OCI-LY3 (cell line): ENCODE data around the gene CELF4.

Source experiments
- H2AFZ ChIP-seq: fragments of 200-600, 300-600 bp; shearing (Covaris generic); 2 replicates; pipeline ENCODE4 v1.6.0; 2014; ENCODE audit warnings: antibody characterized with exemption, low read depth, low read length
- H3K27ac ChIP-seq: fragments of 200-600, 300-600 bp; sonication (generic); 2 replicates; pipeline ENCODE4 v1.5.1; 2014; ENCODE audit warnings: mild to moderate bottlenecking, low read length, moderate library complexity, mixed read lengths
- H3K27me3 ChIP-seq: fragments of 200-600, 300-600 bp; sonication (generic); 2 replicates; pipeline ENCODE4 v1.6.1; 2014; ENCODE audit warnings: low read depth, low read length, mixed read lengths
- H3K36me3 ChIP-seq: fragments of 200-600, 300-600 bp; sonication (generic); replicated peaks from 2 replicates; pipeline ENCODE3; 2014; ENCODE audit warnings: low read depth, low read length, mixed read lengths
- H3K4me1 ChIP-seq: fragments of 300-600, 200-600 bp; sonication (generic); 2 replicates; pipeline ENCODE4 v1.6.1; 2014; ENCODE audit warnings: low read length, mixed read lengths
- H3K4me2 ChIP-seq: fragments of 200-600, 300-600 bp; sonication (generic); 2 replicates; pipeline ENCODE4 v1.6.1; 2014; ENCODE audit warnings: low read length, mixed read lengths
- H3K4me3 ChIP-seq: fragments of 300-600, 200-600 bp; sonication (generic); 2 replicates; pipeline ENCODE4 v1.5.1; 2014; ENCODE audit warnings: antibody characterized with exemption, mild to moderate bottlenecking, low read length, moderate library complexity
- H3K79me2 ChIP-seq: fragments of 300-600, 200-600 bp; shearing (Covaris generic); 2 replicates; pipeline ENCODE4 v1.6.1; 2014; ENCODE audit warnings: mild to moderate bottlenecking, low read length, mixed read lengths
- H3K9ac ChIP-seq: fragments of 300-600, 200-600 bp; shearing (Covaris generic); 2 replicates; pipeline ENCODE4 v1.6.0; 2014; ENCODE audit warnings: mild to moderate bottlenecking, low read length, moderate library complexity
- H3K9me3 ChIP-seq: fragments of 200-600, 300-600 bp; shearing (Covaris generic); 2 replicates; pipeline ENCODE4 v1.6.1; 2014; ENCODE audit warnings: low read length, mixed read lengths; ENCODE audit not compliant: insufficient read depth
- H4K20me1 ChIP-seq: fragments of 200-600, 300-600 bp; sonication (generic); 2 replicates; pipeline ENCODE4 v1.6.1; 2016; ENCODE audit warnings: low read length, mixed read lengths; ENCODE audit not compliant: insufficient read depth
- EZH2phosphoT487 ChIP-seq: fragments of 200-600 bp; shearing (Covaris generic); IDR thresholded peaks from 2 replicates; pipeline ENCODE4 v1.6.1; 2018; ENCODE audit warnings: antibody characterized with exemption, mixed run types, low read depth
- TF ChIP-seq, protein P1 (sequence below): fragments of 200-600, 300-600 bp; sonication (generic); IDR thresholded peaks from 2 replicates; pipeline ENCODE4 v1.5.1; 2014; ENCODE audit warnings: antibody characterized with exemption, low read length, low read depth

CELF4 gene

DNA sequence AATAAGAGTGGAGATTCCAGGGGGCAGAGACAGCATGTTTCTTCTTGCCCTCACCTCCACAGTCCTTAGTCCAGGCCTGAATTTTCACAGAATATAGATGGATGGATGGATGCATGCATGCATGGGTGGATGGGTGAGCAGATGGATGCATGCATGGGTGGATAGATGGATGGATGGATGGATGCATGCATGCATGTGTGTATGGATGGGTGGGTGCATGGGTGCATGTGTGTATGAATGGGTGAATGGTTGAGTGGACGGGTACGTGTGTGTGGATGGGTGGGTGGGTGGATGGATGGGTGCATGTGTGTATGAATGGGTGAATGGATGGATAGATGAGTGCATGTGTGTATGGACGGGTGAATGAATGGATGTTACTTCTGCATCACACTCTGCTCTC, 153.3 kb downstream of the CELF4 start:
- Histone ChIP-seq H3K79me2 (no peaks in the 10 kb centered on the region), H2AFZ (no peak overlapping the region), H3K36me3 (no peaks in the 10 kb centered on the region), H3K4me3 (no peak overlapping the region), H3K9me3 (no peaks in the 10 kb centered on the region), H3K9ac (no peak overlapping the region), H4K20me1 (no peaks in the 10 kb centered on the region), H3K4me2 (no peak overlapping the region), H3K4me1 (no peaks in the 10 kb centered on the region), H3K27ac (no peak overlapping the region), H3K27me3 (0 out of 2 replicates have a peak, but pooled peaks cover 4% of the 10 kb centered on the region)
- TF ChIP-seq, protein P1, sequence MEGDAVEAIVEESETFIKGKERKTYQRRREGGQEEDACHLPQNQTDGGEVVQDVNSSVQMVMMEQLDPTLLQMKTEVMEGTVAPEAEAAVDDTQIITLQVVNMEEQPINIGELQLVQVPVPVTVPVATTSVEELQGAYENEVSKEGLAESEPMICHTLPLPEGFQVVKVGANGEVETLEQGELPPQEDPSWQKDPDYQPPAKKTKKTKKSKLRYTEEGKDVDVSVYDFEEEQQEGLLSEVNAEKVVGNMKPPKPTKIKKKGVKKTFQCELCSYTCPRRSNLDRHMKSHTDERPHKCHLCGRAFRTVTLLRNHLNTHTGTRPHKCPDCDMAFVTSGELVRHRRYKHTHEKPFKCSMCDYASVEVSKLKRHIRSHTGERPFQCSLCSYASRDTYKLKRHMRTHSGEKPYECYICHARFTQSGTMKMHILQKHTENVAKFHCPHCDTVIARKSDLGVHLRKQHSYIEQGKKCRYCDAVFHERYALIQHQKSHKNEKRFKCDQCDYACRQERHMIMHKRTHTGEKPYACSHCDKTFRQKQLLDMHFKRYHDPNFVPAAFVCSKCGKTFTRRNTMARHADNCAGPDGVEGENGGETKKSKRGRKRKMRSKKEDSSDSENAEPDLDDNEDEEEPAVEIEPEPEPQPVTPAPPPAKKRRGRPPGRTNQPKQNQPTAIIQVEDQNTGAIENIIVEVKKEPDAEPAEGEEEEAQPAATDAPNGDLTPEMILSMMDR = no peak
- no peak for TF ChIP-seq EZH2phosphoT487

DNA sequence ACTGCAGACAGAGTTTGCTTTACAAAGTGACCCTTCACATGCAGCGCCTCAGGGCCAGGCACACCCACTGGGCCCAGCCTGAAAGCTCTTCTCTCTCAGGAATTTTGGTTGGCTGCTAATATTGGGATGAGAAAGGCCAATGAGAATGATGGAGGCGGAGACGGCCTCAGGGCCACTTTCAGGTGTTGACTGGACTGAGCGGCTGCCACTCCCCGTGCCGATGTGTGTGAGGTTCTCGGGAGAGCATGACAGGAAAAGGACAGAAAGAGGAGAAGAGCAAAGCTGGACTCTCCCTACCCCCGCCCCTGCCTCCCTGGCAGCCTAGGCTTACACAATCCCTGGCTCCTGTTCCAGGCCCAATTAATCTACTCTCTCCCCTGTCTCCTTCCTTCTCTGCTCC, 155.7 kb downstream of the CELF4 start:
- no peaks in the 10 kb centered on the region for H3K79me2 ChIP-seq
- no peak overlapping the region for H3K27ac ChIP-seq
- no peaks in the 10 kb centered on the region for H3K9me3 ChIP-seq
- no peaks in the 10 kb centered on the region for H3K27me3 ChIP-seq
- no peaks in the 10 kb centered on the region for H4K20me1 ChIP-seq
- no peaks in the 10 kb centered on the region for H3K4me1 ChIP-seq
- H2AFZ ChIP-seq = no peak overlapping the region
- no peak overlapping the region for H3K4me2 ChIP-seq
- no peaks in the 10 kb centered on the region for H3K36me3 ChIP-seq
- no peak overlapping the region for H3K9ac ChIP-seq
- no peak for TF ChIP-seq EZH2phosphoT487
- TF ChIP-seq, protein P1 = no peak
- H3K4me3 ChIP-seq = no peak overlapping the region

DNA sequence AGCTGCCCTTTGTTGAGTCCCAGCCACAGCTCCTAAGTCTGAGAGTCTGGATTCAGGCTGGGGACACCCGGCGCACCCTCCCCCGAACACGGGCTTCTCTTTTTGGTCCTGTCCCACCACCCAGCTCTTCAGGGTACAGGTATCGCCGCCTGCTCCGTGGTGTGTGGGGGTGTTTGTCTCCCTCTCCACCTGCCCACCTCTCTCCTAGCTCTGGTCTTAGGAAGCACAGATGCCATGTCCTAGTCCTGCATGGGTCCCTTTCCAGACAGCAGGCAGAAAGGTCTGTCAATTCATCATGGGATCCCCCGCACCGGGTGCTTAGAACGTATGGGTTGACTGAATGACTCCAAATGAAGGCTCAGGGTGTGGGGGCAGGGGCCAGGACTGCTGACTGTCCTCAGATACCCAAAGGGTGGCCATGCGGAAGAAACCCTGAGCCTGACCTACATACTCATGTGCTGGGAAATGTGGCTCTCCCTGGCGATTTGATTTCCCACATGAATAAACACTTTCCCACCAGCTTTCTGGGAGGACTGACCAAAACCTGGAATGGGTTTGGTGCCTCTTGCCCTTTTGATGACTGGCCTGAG, 156.8 kb downstream of the CELF4 start:
- H3K4me2 ChIP-seq = no peak overlapping the region
- H3K4me1 ChIP-seq = no peaks in the 10 kb centered on the region
- H3K79me2 ChIP-seq = no peaks in the 10 kb centered on the region
- H3K9me3 ChIP-seq = no peaks in the 10 kb centered on the region
- H3K27me3 ChIP-seq = no peaks in the 10 kb centered on the region
- TF ChIP-seq, protein P1 = no peak
- no peak for TF ChIP-seq EZH2phosphoT487
- no peaks in the 10 kb centered on the region for H4K20me1 ChIP-seq
- H2AFZ ChIP-seq = no peak overlapping the region
- no peak overlapping the region for H3K27ac ChIP-seq
- H3K36me3 ChIP-seq = no peaks in the 10 kb centered on the region
- H3K4me3 ChIP-seq = no peak overlapping the region
- H3K9ac ChIP-seq = no peak overlapping the region

DNA sequence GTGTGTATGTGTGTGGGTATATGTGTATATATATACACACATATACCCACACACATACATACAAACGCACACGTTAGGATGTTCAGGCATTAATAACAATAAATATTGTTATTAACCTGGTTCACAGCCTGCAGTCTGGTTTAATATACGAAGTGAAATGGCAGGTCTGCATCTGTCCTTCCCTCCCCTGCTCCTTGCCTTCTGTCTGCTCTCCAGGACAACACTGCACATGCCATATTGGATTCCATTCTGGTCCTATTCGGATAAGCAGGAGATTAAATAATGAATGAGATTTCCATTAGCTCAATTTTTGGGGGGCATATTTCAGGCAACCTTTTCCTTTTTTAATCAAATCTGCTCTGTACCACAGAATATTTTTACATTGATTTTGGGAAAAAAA, 158.0 kb downstream of the CELF4 start:
- no peak overlapping the region for H2AFZ ChIP-seq
- no peaks in the 10 kb centered on the region for H3K36me3 ChIP-seq
- no peak overlapping the region for H3K4me3 ChIP-seq
- H3K4me1 ChIP-seq = peaks cover 3% of the 10 kb centered on the region; the same call in 1 of the 2 replicates
- H4K20me1 ChIP-seq = no peaks in the 10 kb centered on the region
- H3K27ac ChIP-seq = no peak overlapping the region
- H3K4me2 ChIP-seq = no peak overlapping the region
- no peaks in the 10 kb centered on the region for H3K27me3 ChIP-seq
- no peaks in the 10 kb centered on the region for H3K9me3 ChIP-seq
- H3K79me2 ChIP-seq = no peaks in the 10 kb centered on the region
- TF ChIP-seq EZH2phosphoT487 = no peak
- TF ChIP-seq, protein P1 = no peak
- no peak overlapping the region for H3K9ac ChIP-seq
